ENCODE results near the gene UTP20. TPM values are rescaled to one million over a fixed set of nuclear protein-coding genes. Genes with fewer than 3 reads are reported as not detected.

The UTP20 gene
- total RNA-seq, 6 experiments from 2014 or later, result 4.6 to 8.5 (median 6.5) TPM

GRCh38 chr12:101257357-101257756 lies 22.5 kb upstream of the UTP20 start:
- no peak overlapping the region for H3K4me3 ChIP-seq
- no peaks in the 10 kb centered on the region for H3K9me3 ChIP-seq
- intact Hi-C loops (cut with DNase I), result no loop called here
- no peaks in the 10 kb centered on the region for H3K36me3 ChIP-seq
- no peaks in the 10 kb centered on the region for H3K27me3 ChIP-seq
- TF ChIP-seq POLR2A (IDR thresholded peaks at IDR 0.05) (no peak), CTCF (IDR thresholded peaks at IDR 0.05) (no peak)
- H3K27ac ChIP-seq, result no peak overlapping the region
- ATAC-seq, result no peak
- WGBS (ENCODE audit: insufficient coverage, low coverage, low lambda C conversion rate, missing lambda C conversion rate), result 38% methylated on average over 3 of the region's 4 CpGs
- H3K4me1 ChIP-seq, result no peaks in the 10 kb centered on the region
- DNase-seq, result no peak

GRCh38 chr12:101267111-101267510 lies 12.8 kb upstream of the UTP20 start:
- no peak for ATAC-seq
- Histone ChIP-seq H3K36me3 (no peaks in the 10 kb centered on the region), H3K4me3 (no peak overlapping the region), H3K4me1 (no peaks in the 10 kb centered on the region), H3K27me3 (no peaks in the 10 kb centered on the region), H3K9me3 (no peaks in the 10 kb centered on the region), H3K27ac (no peak overlapping the region)
- intact Hi-C loops (cut with DNase I), result no loop called here
- no peak for TF ChIP-seq CTCF (IDR thresholded peaks at IDR 0.05)
- TF ChIP-seq POLR2A (IDR thresholded peaks at IDR 0.05), result no peak
- DNase-seq, result no peak

GRCh38 chr12:101276433-101276832 lies 3.5 kb upstream of the UTP20 start:
- DNase-seq (no peak), ATAC-seq (no peak)
- Histone ChIP-seq H3K27me3 (no peaks in the 10 kb centered on the region), H3K4me3 (no peak overlapping the region), H3K4me1 (peaks cover 0 to 11% (median 3%) of the 10 kb centered on the region in 4 donors), H3K27ac (no peak overlapping the region), H3K9me3 (no peaks in the 10 kb centered on the region), H3K36me3 (no peaks in the 10 kb centered on the region)
- WGBS (ENCODE audit: insufficient coverage, low coverage, low lambda C conversion rate, missing lambda C conversion rate), result 61% methylated on average over 1 of the region's 1 CpG
- intact Hi-C loops (cut with DNase I), result no loop called here
- TF ChIP-seq POLR2A (IDR thresholded peaks at IDR 0.05) (no peak), CTCF (IDR thresholded peaks at IDR 0.05) (no peak)

GRCh38 chr12:101277443-101277842 lies 2.5 kb upstream of the UTP20 start:
- ATAC-seq (no peak), DNase-seq (no peak)
- 60% methylated on average over 3 of the region's 3 CpGs for WGBS (ENCODE audit: insufficient coverage, low coverage, low lambda C conversion rate, missing lambda C conversion rate)

More at GRCh38 chr12:101277443-101277842, 2.5 kb upstream of the UTP20 start:
- H3K27ac ChIP-seq, result no peak overlapping the region
- H3K9me3 ChIP-seq, result no peaks in the 10 kb centered on the region
- H3K27me3 ChIP-seq, result no peaks in the 10 kb centered on the region
- TF ChIP-seq CTCF (IDR thresholded peaks at IDR 0.05), result no peak
- no peak for TF ChIP-seq POLR2A (IDR thresholded peaks at IDR 0.05)
- H3K4me3 ChIP-seq, result no peak overlapping the region
- no peaks in the 10 kb centered on the region for H3K36me3 ChIP-seq
- peaks cover 0 to 11% (median 3%) of the 10 kb centered on the region in 4 donors for H3K4me1 ChIP-seq
- intact Hi-C loops (cut with DNase I), result no loop called here
